C4-2B (cell line): Measurements from ENCODE around the gene ARFIP2.

Source experiments
- ZFX ChIP-seq: fragments of 450-650 bp; IDR thresholded peaks from 2 replicates; pipeline ENCODE4 v1.6.1; 2017
- TF ChIP-seq, protein P1 (sequence below): fragments of 450-650 bp; conservative IDR thresholded peaks from 2 replicates; pipeline ENCODE4 v1.5.1; 2017; ENCODE audit warnings: mild to moderate bottlenecking

DNA sequence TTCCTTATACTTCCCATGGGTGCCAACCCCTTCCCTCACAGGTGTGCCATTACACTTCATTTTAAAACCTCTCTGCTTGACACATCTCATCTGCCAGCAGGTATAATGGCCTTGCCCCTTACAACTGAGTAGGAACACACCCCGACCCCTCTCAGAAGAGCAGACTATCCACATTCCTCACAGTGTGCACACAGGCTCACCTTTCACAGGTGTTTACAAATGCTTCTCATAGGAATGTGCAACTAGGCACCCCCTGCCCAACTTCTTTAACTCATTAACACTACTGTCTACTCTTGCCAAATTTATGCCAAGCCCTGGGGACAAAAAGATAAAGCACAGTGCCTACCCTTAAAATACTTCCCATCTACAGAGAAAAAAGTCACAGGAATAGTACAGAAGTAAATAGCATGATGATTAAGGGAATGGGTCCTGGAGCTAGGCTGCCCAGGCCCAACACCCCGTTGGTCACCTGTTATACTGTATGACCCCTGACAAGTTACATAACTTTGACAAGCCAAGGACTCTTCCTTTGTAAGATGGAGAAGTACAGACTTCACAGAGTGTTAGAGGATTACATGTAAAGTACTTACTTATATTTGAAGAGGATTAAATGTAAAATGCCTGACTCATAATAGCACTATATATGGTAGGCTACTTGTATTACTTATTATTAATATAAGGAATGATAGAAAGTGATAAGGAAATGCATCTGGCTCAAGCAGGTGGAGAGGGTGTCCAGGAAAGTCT, 22.6 kb downstream of the ARFIP2 start:
- TF ChIP-seq, protein P1, sequence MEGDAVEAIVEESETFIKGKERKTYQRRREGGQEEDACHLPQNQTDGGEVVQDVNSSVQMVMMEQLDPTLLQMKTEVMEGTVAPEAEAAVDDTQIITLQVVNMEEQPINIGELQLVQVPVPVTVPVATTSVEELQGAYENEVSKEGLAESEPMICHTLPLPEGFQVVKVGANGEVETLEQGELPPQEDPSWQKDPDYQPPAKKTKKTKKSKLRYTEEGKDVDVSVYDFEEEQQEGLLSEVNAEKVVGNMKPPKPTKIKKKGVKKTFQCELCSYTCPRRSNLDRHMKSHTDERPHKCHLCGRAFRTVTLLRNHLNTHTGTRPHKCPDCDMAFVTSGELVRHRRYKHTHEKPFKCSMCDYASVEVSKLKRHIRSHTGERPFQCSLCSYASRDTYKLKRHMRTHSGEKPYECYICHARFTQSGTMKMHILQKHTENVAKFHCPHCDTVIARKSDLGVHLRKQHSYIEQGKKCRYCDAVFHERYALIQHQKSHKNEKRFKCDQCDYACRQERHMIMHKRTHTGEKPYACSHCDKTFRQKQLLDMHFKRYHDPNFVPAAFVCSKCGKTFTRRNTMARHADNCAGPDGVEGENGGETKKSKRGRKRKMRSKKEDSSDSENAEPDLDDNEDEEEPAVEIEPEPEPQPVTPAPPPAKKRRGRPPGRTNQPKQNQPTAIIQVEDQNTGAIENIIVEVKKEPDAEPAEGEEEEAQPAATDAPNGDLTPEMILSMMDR = no peak
- TF ChIP-seq ZFX = no peak
